HG02870 (cell line): ENCODE measurements around the gene MBOAT7.
"Not testable (repeated sequence)": the region's sequence is repeated elsewhere in the genome, so short reads cannot be mapped to it uniquely, and the experiment has no call there.

Experiments used
- ATAC-seq: cut with Tn5 transposase; IDR thresholded peaks from one replicate; pipeline ENCODE4 v1.9.1; 2021; ENCODE audit warnings: mild to moderate bottlenecking, moderate library complexity; ENCODE audit not compliant: unreplicated experiment

Gene MBOAT7

DNA sequence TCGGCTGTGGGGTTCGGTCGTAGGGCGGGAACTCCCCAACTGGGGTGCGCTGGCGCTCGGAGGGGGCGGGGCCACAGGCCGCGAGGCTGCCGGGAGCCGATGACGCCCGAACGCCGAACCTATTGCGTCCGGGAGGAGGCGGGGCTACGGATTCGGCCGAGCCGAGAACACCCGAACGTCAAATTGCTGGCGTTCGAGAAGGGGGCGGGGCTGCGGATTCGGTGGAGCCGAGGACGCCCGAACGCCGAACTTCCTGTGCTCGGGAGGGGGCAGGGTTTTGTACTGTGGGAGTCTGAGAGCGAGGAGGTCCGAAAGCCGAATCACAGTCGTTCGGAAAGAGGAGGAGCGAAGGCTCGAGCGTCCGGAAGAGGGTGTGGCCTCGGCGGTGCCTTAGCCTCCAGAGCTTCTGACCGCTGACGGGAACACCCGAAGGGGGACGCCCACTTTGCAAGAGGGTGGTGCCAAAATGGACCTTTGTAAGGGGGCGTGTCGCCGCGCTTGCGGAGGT, 1.2 kb upstream of the MBOAT7 start:
- peak; percentile 42 for ATAC-seq

DNA sequence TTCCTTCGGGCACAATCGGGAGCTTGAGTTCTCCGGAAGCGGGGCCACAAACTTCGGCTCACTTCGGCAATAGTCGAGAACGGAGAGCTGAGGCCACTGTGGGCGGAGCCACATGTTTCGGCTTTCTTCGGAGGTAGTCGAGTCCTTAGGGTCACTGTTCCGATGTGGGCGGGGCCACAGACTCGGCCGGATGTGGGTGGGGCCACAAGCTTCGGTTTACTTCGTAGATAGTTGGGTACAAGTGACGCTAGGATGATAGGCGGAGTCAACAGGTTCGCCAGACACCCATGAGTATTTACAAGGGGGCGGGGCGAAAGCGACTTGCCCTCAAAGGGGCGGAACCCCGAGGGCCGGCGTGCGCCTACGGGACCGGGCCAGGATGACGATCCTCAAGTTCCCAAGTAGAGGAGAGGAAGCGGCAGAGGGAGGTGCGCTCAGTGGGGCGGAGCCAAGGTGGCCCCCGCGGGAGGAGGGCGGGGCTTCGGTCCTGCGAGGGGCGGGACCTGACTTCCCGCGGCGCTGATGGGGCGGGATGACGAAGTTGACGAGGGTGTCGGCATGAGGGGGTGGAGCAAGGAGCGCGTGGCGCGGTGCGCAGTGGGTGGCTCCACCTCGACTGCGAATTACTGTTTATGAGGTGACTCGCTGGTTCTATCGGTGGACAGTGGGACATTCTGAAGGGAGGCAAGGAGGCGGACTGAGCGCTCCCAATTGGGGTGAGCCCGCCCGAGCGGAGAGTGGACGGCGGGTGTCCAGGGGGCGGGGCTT, 539 bp upstream of the MBOAT7 start:
- peak; percentile 41 for ATAC-seq

DNA sequence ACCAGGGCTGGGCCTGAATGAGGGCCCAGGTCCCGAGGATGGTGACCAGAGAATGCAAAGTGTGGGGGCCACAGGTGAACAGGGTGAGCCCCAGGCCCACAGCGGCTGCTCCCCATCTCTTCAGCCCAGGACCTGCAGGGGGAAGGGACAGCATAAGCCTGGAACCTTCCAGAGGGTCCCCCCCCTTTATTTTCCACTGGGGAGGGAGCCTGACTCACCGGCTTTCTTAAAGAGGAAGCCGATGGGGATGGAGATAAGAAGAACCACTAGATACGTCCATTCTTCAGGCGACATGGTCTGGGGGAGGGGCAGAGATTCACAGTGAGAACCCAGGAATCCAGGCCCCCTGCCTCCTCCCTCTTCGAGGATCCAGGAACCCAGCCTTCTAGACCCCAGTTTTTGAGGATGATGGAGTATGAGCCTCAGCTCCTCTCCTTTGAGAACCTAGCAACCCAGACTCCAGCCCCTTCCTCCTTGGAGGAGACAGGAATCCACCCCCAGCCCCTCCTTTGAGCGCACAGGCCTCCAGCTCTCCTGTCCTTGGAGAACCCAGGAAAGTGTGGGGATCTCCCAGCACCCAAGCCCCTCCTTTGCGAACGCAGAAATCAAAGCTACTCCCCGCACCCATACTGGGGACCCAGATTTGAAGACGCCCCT, 1.0 kb downstream of the MBOAT7 start:
- no peak for ATAC-seq

DNA sequence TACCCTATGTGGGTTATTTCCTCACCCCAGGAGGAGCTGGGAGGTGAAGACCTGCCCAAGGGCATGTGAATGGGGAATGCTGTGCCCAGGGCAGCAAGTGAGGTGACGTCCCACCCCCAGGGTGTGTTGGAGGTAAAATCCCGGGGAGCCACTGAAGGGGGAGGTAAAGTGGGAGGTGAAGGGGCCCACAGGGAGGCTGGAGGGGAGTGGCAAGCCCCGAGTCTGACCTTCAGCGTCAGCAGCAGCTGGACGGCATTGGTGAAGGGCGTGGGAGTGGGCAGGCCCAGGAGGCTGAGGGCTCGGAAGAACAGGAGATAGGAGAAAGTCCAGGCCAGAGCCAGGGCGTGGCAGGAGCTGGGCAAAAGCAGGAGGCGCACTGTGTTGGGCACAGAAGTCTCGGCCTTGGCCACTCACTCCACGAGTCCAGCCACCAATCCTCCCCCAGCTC, 2.4 kb downstream of the MBOAT7 start:
- ATAC-seq = no peak

DNA sequence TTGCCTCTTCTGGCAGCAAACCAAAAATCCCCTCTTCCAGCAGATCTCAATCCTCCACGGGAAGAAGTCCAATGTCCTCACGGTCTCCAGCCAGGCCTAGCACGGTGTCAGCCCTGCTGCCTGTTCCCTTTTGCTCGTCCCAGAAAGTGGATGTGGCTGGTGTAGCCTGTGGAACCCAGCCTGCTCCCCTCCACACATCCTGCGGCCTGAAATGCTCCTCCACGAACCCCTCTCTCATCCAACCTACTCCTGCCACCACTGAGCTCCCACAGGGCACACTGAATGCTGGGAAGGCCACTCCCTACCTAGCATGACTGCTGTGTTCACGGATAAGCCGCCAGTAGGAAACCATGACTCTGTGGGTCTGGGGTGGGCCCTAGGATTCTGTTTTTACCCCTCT, 3.0 kb downstream of the MBOAT7 start:
- ATAC-seq = no peak

DNA sequence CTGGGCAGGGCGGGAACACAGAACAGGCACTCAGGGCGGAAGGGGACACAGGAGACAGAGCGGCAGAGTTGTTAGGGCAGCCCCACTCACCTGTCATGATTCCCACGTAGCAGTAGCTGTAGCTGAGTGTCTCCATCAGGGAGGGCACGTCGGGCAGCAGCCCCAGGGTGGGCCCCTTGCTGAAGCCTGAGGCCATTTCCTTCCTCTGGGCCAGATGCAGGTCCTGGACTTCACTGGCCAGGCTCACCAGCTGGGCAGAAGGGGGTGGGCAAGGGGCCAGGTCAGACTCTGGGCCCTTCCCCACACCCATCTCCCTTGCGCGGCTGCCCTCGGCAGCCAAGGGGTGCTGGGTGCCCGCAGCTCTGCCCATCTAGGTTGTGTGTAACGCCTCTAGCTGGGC, 5.9 kb downstream of the MBOAT7 start:
- no peak for ATAC-seq

DNA sequence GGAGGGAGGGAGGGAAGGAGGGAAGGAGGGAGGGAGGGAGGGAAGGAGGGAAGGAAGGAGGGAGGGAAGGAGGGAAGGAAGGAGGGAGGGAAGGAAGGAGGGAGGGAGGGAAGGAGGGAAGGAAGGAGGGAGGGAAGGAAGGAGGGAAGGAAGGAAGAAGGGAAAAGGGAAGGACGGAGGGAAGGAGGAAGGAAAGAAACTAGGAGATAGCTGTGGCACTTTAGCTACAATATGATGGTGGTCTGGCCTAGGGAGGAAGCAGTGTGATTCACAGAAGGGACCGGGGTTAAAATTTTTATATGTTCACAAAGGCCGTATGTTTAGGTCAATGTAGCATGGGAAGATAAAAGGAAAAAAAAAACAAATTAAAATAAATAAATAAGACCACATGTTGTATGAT, 7.5 kb downstream of the MBOAT7 start:
- ATAC-seq = not testable (repeated sequence)

DNA sequence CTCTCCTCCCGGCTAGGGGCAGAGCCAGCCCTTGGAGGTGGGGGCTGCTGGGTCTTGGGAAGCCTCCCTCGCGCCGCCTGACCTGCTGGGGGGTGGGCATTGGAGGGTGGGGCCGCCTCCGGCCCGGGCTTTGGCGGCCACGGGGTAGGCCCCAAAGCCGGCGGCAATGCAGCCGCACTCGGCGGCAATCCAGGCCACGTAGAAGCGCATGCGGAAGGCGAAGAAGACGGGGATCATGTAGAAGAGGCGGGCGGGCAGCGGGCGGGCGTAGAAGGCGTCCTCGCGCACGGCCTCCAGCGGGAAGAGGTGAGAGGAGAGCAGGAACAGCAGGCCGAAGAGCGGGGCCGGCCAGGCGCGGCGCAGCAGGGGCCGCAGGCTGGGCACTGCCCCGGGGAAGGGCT, 8.7 kb downstream of the MBOAT7 start:
- no peak for ATAC-seq

DNA sequence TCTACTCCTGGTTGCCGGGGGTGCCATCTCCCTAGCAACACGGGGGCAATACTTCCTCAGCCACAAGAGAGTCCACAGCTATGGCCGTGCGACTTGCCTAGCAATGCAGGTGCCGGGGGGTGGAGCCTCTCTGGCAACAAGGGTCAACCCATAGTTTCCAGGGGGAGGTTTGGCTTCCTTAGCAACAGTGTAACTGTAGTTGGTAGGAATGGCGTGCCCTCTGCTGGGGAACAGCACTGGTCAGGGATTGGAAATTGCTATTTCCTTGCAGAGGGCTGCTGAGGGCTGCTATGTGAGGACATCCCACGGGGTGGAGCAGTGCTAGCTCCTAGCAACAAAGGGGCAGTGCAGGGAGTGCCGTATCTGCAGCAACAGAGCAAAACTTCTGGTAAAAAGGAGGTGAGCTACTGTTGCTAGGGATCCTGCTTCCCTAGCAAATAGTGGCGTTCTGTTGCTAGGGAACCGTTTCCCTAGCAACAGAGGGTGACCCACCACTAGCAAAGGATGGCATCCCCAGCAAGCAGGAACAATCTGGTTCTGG, 9.4 kb downstream of the MBOAT7 start:
- ATAC-seq = no peak

DNA sequence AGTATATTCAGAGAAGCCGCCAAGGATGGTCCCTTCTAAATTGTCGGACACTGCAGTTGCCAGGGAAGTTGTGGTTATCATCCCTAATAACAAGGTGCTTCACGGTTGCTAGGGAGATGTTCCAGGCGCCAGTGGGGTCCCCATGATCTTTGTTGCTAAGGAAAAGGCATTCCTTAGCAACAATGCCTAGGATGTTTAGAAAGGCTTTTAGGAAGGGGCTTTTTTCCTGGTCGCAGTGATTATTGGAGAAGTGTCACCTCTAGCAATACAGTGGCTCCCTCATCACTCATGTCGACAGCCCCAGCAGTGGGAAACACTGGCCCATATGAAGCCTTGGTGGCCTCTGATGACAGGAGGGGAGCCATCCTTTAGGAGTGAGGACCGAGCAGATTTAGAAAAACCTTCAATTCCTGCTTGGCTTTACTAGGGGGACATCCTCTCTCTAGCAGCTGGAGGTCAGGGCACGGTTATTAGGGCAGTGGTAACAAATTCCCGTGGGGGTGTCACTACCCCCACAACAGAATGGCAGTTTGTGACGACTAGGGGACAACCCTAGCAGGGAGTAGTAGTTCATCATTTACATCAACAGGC, 10.0 kb downstream of the MBOAT7 start:
- ATAC-seq = no peak

DNA sequence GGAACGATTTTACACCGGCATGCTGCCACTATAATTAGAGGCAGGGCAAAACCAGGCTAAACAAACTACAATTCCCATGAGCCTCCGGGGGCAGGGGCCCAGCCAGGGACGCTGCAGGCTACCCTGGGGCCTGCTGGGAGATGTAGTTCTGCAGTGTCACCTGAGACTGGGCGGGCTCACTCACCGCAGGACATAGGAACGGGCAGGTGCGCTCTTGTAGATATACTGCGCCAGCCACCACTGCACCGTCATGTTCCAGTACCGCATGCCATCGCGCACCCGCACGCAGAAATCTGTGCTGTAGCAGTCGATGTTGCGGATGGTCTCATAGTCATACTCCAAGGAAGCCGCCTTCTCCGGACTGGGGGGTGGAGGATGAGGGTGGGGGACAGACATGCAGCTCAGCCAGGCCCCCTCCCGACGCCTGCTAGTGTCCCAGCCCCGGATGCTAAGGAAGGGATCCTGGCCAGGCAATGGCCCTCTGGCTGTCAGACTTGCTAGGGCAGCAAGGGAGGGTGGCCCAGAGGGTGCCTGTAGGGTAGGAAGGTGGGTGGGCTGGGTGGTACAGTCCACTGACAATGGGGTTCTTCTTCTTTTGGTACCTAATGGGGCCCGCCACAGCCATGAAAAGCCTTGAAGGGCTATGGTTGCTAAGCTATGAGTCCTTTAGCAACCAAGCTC, 10.7 kb downstream of the MBOAT7 start:
- ATAC-seq = no peak

DNA sequence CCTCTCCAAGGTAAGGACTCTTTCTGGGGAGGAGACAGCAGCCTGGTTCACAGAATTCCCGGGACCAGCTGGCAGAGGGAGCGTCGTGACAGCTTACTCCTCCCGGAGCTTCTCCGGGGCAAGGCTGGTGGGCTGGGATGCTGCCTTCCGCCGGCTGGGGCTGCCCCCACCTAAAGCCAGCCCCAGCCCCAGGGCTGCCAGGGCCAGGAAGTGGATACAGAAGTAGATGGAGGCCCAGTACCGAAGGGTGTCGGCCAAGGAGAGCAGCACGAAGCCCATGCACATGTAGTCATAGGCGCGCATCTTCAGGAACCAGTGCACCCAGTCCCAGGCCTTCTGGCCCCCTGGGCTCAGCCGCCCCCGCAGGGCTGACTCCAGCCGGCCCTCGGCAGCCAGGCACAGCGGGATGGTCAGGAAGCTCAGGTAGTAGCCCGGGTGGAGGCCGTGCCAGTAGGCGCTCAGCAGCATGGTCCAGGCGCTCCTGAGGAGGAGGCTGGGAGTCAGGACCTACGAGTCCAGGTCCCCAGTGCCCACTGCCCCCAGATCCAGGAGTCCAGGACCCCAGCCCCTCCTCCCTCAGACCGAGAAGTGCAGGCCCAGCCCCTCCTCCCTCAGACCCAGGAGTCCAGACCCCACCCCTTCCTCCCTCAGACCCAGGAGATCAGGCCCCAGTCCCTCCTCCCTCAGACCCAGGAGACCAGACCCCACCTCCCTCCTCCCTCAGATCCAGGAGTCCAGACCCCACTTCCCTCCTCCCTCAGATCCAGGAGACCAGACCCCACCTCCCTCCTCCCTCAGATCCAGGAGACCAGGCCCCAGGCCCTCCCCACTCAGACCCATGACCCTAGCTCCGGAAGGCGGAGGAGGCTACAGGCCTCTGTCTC, 15.2 kb downstream of the MBOAT7 start:
- no peak for ATAC-seq

DNA sequence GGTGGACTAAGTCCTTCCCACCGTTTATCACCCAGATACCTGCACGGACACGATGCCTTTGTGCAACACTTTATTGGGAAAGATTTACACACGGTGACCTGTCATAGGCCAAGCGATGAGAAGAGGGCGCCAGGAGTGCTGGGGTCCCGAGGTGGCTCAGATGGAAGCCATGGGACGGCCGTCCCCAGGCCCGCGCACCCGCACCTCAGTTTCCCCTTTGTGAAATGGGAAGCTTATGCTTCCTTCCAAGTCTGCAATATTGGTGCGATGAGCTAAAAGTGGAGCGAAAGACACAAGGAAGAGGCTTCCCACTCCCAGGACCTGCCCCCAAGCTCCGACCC, 16.1 kb downstream of the MBOAT7 start:
- no peak for ATAC-seq

DNA sequence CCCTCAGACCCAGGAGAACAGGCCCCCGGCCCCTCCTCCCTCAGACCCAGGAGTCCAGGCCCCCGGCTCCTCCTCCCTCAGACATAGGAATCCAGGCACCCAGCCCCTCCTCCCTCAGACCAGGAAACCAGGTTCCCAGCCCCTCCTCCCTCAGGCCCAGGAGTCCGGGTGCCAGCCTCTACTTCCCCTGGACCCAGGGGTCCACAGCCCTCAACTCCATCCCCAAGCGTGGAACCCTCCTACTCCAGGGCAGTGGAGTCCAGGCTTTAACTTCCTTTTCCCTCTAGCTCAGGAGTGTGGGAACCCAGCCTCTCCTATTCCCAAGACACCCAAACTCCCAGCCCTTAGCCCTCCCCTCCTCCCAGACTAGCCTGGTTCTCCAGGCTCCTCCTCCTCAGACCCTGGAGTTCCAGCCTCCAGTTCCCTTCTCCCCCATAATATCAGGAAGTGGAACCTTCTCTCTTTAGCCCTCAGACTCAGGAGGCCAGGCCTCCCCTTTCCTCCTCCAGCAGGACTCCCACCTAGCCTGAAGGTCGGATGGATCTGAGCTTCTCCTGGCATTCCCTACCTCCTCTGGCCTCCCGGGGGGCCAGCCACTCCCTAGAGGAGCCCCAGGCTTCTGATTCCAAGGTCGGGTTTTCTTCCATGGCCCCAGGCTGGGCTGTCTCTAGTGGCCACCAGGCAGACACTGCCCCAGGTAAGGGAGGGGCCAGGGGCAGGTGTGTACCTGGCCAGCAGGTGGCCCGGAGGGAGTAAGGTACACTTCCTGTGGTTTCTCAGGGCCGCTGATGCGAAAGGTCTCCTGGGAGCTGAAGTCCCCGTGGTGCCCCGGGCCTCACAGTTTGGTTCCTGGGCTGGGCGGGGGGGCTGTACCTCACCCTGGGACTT, 16.7 kb downstream of the MBOAT7 start, which contains the start of gene TMC4:
TMC4 (minus strand) TSS at position 690 of the 888 bp plus-strand sequence; CDS start at position 647, 43 bp downstream.
- no peak for ATAC-seq

DNA sequence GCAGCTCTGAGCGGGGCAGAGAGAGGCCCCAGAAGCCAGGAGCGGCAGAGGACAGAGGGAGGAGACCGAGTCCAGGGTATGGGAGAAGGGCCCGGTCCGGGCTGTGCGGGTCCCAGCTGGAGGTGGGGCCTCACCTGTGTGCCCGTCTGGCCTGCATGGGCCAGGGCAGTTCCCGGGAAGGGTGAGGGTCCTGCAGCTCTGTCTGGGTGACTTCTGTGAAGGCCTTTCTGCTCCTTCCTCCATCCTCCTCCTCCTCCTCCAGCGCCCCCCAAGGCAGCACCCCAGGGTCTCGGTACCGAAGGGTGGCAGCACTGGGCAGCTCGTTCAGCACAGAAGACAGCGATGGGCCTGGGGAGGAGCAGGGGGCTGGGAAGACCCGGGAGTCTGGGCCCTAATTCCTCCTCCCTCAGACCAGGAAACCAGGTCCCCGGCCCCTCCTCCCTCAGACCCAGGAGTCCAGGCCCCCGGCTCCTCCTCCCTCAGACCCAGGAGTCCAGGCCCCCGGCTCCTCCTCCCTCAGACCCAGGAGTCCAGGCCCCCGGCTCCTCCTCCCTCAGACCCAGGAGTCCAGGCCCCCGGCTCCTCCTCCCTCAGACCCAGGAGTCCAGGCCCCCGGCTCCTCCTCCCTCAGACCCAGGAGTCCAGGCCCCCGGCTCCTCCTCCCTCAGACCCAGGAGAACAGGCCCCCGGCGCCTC, 17.5 kb downstream of the MBOAT7 start:
- not testable (repeated sequence) for ATAC-seq

DNA sequence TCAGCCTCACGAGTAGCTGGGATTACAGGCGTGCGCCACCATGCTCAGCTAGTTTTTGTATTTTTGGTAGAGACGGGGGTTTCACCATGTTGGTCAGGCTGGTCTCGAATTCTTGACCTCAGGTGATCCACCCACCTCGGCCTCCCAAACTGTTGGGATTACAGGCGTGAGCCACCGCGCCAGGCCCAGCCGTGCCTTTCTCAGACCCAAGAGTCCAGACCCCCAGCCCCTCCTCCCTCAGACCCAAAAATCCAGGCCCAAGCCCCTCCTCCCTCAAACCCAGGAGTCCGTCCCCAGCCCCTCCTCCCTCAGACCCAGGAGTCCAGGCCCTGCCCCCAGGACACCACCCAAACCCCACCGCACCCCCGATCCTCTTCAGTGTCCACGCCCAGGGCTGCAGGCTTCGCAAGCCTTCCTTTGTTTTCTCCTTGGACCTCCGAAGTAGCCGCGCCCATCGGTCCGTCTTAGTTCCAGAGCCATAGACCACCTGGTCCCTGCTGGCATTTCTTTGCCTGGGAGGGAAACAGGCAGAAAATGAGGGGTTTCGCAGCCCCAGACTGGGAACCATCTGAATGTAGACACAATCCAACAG, 20.1 kb downstream of the MBOAT7 start:
- no peak for ATAC-seq

DNA sequence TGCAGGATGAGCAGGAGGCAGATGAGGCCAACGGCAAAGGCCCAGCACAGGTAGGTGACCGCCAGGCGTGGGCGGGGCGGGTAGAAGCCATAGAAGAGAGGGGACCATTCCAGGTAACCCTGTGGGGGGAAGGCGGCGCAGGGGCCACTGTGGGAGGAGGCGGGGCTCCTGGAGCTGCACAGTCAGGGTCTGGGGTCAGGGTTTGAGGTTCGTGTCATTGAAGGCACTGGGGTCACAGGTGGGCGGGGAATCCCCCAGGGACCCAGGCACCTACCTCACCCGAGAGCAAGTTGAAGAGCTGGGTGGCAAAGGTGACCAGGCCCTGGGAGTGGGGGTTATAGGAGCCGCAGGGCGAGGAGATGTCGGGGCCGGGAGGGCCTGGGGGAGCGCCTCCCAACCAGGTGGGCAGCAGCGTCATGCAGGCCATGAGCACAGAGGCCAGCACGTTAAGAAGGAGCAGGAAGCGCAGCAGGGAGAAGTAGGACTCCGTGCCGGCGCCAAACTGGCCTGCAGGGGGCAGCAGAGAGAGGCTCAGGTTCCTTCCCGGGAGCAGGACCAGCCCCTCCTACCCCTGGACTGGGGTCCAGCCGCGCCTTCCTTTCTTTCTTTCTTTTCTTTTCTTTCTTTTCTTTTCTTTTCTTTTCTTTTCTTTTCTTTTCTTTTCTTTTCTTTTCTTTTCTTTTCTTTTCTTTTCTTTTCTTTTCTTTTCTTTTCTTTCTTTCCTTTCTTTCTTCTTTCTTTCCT, 21.0 kb downstream of the MBOAT7 start:
- ATAC-seq = peak; percentile 59
